Cardiac fibroblast (primary cell): ENCODE data around the gene CCDC169.

ENCODE experiments used
- DNase-seq, 2 donors: peaks; one replicate each; pipeline versions ENCODE4 v3.0.0 to v3.0.0-alpha.2; 2010; ENCODE audit warnings: low read depth in 2 of 2
- H3K4me3 ChIP-seq, 2 donors: replicated peaks in 1 of 2; 1 replicate in 1 of 2; 2 replicates in 1 of 2; pipeline ENCODE4 v1.5.1; 2011; ENCODE audit warnings: low read depth in 2 of 2, low read length in 2 of 2, mild to moderate bottlenecking in 2 of 2, moderate library complexity in 1 of 2
- CTCF ChIP-seq: IDR thresholded peaks from one replicate; pipeline ENCODE4 v1.5.1; 2011; ENCODE audit warnings: low read depth, mild to moderate bottlenecking, low read length, inconsistent platforms

CCDC169 gene

GRCh38 chr13:36288794-36289391 is 8.7 kb downstream of the CCDC169 start:
- DNase-seq = no peak

GRCh38 chr13:36286006-36286405 is 11.6 kb downstream of the CCDC169 start:
- TF ChIP-seq CTCF = no peak
- DNase-seq = no peak
- no peak overlapping the region for H3K4me3 ChIP-seq

More at GRCh38 chr13:36288794-36289391, 8.7 kb downstream of the CCDC169 start:
- H3K4me3 ChIP-seq = no peak overlapping the region
- no peak for TF ChIP-seq CTCF

GRCh38 chr13:36282821-36283432 is 14.7 kb downstream of the CCDC169 start:
- TF ChIP-seq CTCF = peak; percentile 66
- peak; percentile 67 to 69 for DNase-seq
- no peak overlapping the region for H3K4me3 ChIP-seq

GRCh38 chr13:36275190-36276002 is 22.2 kb downstream of the CCDC169 start:
- DNase-seq = peak; percentile 85 to 89
- TF ChIP-seq CTCF = peak; percentile 46
- H3K4me3 ChIP-seq = no peak overlapping the region

- H3K4me3 ChIP-seq = no peak overlapping the region
- no peak for DNase-seq
- no peak for TF ChIP-seq CTCF
Observed at GRCh38 chr13:36273431-36273830, 24.2 kb downstream of the CCDC169 start.

- no peak for TF ChIP-seq CTCF
- H3K4me3 ChIP-seq = no peak overlapping the region
- DNase-seq = peak; percentile 17 to 73
Observed at GRCh38 chr13:36261976-36262375, 35.6 kb downstream of the CCDC169 start.
